ENCODE results near the gene JAK1. TPM values are rescaled to one million over a fixed set of nuclear protein-coding genes. Genes with fewer than 3 reads are reported as not detected.

JAK1 gene
- total RNA-seq, 1 experiment from 2014 or later, result 73.5 TPM

GRCh38 chr1:64894438-64895196 is 71.7 kb downstream of the JAK1 start:
- no peak for DNase-seq (ENCODE audit: extremely low read depth, low read depth)

- DNase-seq (ENCODE audit: extremely low read depth, low read depth), result no peak
Measured at GRCh38 chr1:64893921-64894320, 72.4 kb downstream of the JAK1 start.

- no peak for DNase-seq (ENCODE audit: extremely low read depth, low read depth)
Measured at GRCh38 chr1:64892576-64893573, 73.5 kb downstream of the JAK1 start.

- no peak for DNase-seq (ENCODE audit: extremely low read depth, low read depth)
Measured at GRCh38 chr1:64891448-64891825, 74.9 kb downstream of the JAK1 start.

- DNase-seq (ENCODE audit: extremely low read depth, low read depth), result no peak
Measured at GRCh38 chr1:64890699-64891447, 75.5 kb downstream of the JAK1 start.

- DNase-seq (ENCODE audit: extremely low read depth, low read depth), result no peak
Measured at GRCh38 chr1:64887689-64888217, 78.6 kb downstream of the JAK1 start.

- DNase-seq (ENCODE audit: extremely low read depth, low read depth), result no peak
Measured at GRCh38 chr1:64886877-64887276, 79.5 kb downstream of the JAK1 start.

- no peak for DNase-seq (ENCODE audit: extremely low read depth, low read depth)
Measured at GRCh38 chr1:64885648-64886047, 80.7 kb downstream of the JAK1 start.

- no peak for DNase-seq (ENCODE audit: extremely low read depth, low read depth)
Measured at GRCh38 chr1:64884261-64885040, 81.9 kb downstream of the JAK1 start.

GRCh38 chr1:64882574-64883255 is 83.6 kb downstream of the JAK1 start:
- DNase-seq (ENCODE audit: extremely low read depth, low read depth), result no peak

GRCh38 chr1:64881281-64881680 is 85.1 kb downstream of the JAK1 start:
- DNase-seq (ENCODE audit: extremely low read depth, low read depth), result no peak

- no peak for DNase-seq (ENCODE audit: extremely low read depth, low read depth)
Measured at GRCh38 chr1:64880449-64880848, 85.9 kb downstream of the JAK1 start.

- no peak for DNase-seq (ENCODE audit: extremely low read depth, low read depth)
Measured at GRCh38 chr1:64878931-64879611, 87.3 kb downstream of the JAK1 start.

GRCh38 chr1:64878090-64878489 is 88.3 kb downstream of the JAK1 start:
- DNase-seq (ENCODE audit: extremely low read depth, low read depth), result no peak

GRCh38 chr1:64877598-64877997 is 88.8 kb downstream of the JAK1 start:
- DNase-seq (ENCODE audit: extremely low read depth, low read depth), result no peak

GRCh38 chr1:64877151-64877550 is 89.2 kb downstream of the JAK1 start:
- no peak for DNase-seq (ENCODE audit: extremely low read depth, low read depth)

GRCh38 chr1:64875606-64876005 is 90.7 kb downstream of the JAK1 start:
- no peak for DNase-seq (ENCODE audit: extremely low read depth, low read depth)

- DNase-seq (ENCODE audit: extremely low read depth, low read depth), result no peak
Measured at GRCh38 chr1:64875101-64875500, 91.2 kb downstream of the JAK1 start.

GRCh38 chr1:64874666-64875065 is 91.7 kb downstream of the JAK1 start:
- no peak for DNase-seq (ENCODE audit: extremely low read depth, low read depth)
